C4-2B (cell line): Measurements from ENCODE around the gene DCPS.

Experiments
- ZFX ChIP-seq: fragments of 450-650 bp; IDR thresholded peaks from 2 replicates; pipeline ENCODE4 v1.6.1; 2017
- TF ChIP-seq, protein P1 (sequence below): fragments of 450-650 bp; conservative IDR thresholded peaks from 2 replicates; pipeline ENCODE4 v1.5.1; 2017; ENCODE audit warnings: mild to moderate bottlenecking

GRCh38 chr11:126338346-126339055, 34.6 kb downstream of the DCPS start:
- TF ChIP-seq, protein P1, sequence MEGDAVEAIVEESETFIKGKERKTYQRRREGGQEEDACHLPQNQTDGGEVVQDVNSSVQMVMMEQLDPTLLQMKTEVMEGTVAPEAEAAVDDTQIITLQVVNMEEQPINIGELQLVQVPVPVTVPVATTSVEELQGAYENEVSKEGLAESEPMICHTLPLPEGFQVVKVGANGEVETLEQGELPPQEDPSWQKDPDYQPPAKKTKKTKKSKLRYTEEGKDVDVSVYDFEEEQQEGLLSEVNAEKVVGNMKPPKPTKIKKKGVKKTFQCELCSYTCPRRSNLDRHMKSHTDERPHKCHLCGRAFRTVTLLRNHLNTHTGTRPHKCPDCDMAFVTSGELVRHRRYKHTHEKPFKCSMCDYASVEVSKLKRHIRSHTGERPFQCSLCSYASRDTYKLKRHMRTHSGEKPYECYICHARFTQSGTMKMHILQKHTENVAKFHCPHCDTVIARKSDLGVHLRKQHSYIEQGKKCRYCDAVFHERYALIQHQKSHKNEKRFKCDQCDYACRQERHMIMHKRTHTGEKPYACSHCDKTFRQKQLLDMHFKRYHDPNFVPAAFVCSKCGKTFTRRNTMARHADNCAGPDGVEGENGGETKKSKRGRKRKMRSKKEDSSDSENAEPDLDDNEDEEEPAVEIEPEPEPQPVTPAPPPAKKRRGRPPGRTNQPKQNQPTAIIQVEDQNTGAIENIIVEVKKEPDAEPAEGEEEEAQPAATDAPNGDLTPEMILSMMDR = no peak
- TF ChIP-seq ZFX = no peak
